ACC112 (cell line): ENCODE data around the gene UBXN11.
A peak's percentile ranks its signal among the peaks of the same experiment; 100 is the strongest.
"Not testable (repeated sequence)": the region's sequence is repeated elsewhere in the genome, so short reads cannot be mapped to it uniquely, and the experiment has no call there.

Source experiments
- H2AFZ ChIP-seq: fragments of 200-600 bp; sonication (generic); one replicate; pipeline ENCODE4 v1.6.0; 2017; ENCODE audit warnings: antibody characterized with exemption, low read length; ENCODE audit not compliant: unreplicated experiment
- H3K27ac ChIP-seq: fragments of 200-600 bp; sonication (generic); 2 replicates; pipeline ENCODE4 v1.5.1; 2014; ENCODE audit warnings: low read depth, mild to moderate bottlenecking, antibody characterized with exemption, low read length, moderate library complexity
- H3K27me3 ChIP-seq: fragments of 200-600 bp; sonication (generic); 2 replicates; pipeline ENCODE4 v1.6.1; 2014; ENCODE audit warnings: mild to moderate bottlenecking, antibody characterized with exemption, low read length, moderate library complexity, mixed read lengths; ENCODE audit not compliant: insufficient read depth
- H3K36me3 ChIP-seq: fragments of 200-600 bp; sonication (generic); 2 replicates; pipeline ENCODE4 v1.6.1; 2016; ENCODE audit warnings: mild to moderate bottlenecking, antibody characterized with exemption, low read length, moderate library complexity, mixed read lengths; ENCODE audit not compliant: insufficient read depth
- H3K4me1 ChIP-seq: fragments of 200-600 bp; sonication (generic); one replicate; pipeline ENCODE4 v1.6.1; 2016; ENCODE audit warnings: low read length, mixed read lengths; ENCODE audit not compliant: insufficient read depth, unreplicated experiment, control insufficient read depth
- H3K4me3 ChIP-seq: fragments of 200-600 bp; sonication (generic); 2 replicates; pipeline ENCODE4 v1.5.1; 2014; ENCODE audit warnings: mild to moderate bottlenecking, low read depth, low read length
- H3K79me2 ChIP-seq: fragments of 200-600 bp; sonication (generic); one replicate; pipeline ENCODE4 v1.6.0; 2016; ENCODE audit warnings: low read length; ENCODE audit not compliant: control insufficient read depth, unreplicated experiment, insufficient read depth

The UBXN11 gene

GRCh38 chr1:26335774-26336476 lies 29.5 kb upstream of the UBXN11 start:
- H3K36me3 ChIP-seq = no peaks in the 10 kb centered on the region
- no peak overlapping the region for H3K27ac ChIP-seq
- peak overlapping the region; percentile 79 for H3K4me3 ChIP-seq
- no peaks in the 10 kb centered on the region for H3K27me3 ChIP-seq
- no peak overlapping the region for H2AFZ ChIP-seq
- H3K4me1 ChIP-seq = peaks cover 9% of the 10 kb centered on the region
- no peaks in the 10 kb centered on the region for H3K79me2 ChIP-seq

- H3K4me1 ChIP-seq, H3K4me3 ChIP-seq, H3K27ac ChIP-seq, H3K79me2 ChIP-seq, H3K36me3 ChIP-seq, H2AFZ ChIP-seq, H3K27me3 ChIP-seq: not testable (repeated sequence)
Observed at GRCh38 chr1:26333312-26333711, 26.9 kb upstream of the UBXN11 start.

GRCh38 chr1:26330276-26330675 lies 23.8 kb upstream of the UBXN11 start:
- H3K4me3 ChIP-seq = no peak overlapping the region
- H3K4me1 ChIP-seq = peaks cover 9% of the 10 kb centered on the region
- H2AFZ ChIP-seq = no peak overlapping the region
- H3K27ac ChIP-seq = no peak overlapping the region
- H3K36me3 ChIP-seq = no peaks in the 10 kb centered on the region
- H3K27me3 ChIP-seq = no peaks in the 10 kb centered on the region
- H3K79me2 ChIP-seq = no peaks in the 10 kb centered on the region

DNA sequence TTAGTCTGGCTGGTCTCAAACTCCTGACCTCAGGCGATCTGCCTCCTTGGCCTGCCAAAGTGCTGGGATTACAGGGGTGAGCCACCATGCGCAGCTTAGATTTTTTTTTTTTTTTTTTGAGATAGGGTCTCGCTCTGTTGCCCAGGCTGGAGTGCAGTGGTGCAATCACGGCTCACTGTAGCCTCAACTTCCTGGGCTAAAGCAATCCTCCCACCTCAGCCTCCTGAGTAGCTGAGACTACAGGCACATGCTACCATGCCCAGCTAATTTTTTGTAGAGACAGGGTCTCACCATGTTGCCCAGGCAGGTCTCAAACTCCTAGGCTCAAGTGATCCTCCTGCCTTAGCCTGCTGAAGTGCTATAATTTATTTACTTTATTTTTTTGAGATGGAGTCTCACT lies 22.9 kb upstream of the UBXN11 start:
- H3K36me3 ChIP-seq, H3K4me1 ChIP-seq, H3K79me2 ChIP-seq, H3K27me3 ChIP-seq, H3K4me3 ChIP-seq, H2AFZ ChIP-seq, H3K27ac ChIP-seq: not testable (repeated sequence)

DNA sequence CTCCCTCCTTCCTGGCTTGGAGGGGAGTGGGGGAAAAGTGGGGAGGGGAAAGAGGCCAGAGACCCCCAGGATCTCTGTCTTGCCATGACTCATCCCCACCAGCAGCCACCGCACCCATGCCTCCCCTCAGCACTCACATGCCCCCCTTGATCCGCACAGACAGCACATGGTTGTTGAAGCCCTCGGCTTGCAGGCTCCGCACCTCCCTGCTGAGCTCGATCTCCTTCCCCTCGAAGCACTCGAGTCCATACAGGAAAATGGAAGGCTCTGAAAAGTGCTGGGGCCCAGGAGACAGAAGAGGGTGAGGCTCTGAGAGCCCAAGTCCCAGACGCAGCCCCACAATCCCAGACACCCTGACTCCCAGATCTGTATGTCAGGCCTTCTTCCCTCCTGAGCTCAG lies 22.2 kb upstream of the UBXN11 start:
- Histone ChIP-seq H2AFZ (no peak overlapping the region), H3K79me2 (no peaks in the 10 kb centered on the region), H3K27ac (no peak overlapping the region), H3K4me3 (no peak overlapping the region), H3K27me3 (no peaks in the 10 kb centered on the region), H3K4me1 (peaks cover 9% of the 10 kb centered on the region), H3K36me3 (no peaks in the 10 kb centered on the region)

- Histone ChIP-seq H3K27me3 (no peaks in the 10 kb centered on the region), H3K79me2 (no peaks in the 10 kb centered on the region), H3K36me3 (no peaks in the 10 kb centered on the region), H2AFZ (no peak overlapping the region), H3K4me1 (peaks cover 9% of the 10 kb centered on the region), H3K4me3 (no peak overlapping the region), H3K27ac (no peak overlapping the region)
Observed at GRCh38 chr1:26327956-26328362, 21.5 kb upstream of the UBXN11 start.

DNA sequence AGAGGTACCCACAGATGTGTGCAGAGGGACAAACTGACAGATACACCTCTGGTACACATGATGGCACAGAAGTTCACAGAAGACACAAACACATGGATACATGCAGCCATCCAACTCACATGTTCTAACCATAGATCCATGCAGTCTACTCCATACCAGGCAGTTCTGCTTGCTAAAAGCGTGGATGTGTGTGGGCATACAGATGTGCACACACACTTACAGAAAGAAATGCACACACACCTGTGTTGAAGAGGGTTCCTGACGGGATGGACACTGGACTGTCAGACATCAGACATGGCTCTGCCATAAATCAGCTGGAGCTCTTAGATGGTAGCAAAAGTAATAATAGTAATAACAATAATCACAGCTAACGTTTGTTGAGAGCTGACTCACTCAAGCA lies 18.1 kb upstream of the UBXN11 start:
- peaks cover 6% of the 10 kb centered on the region for H3K4me1 ChIP-seq
- H2AFZ ChIP-seq = no peak overlapping the region
- H3K4me3 ChIP-seq = no peak overlapping the region
- H3K27me3 ChIP-seq = no peaks in the 10 kb centered on the region
- no peak overlapping the region for H3K27ac ChIP-seq
- H3K36me3 ChIP-seq = no peaks in the 10 kb centered on the region
- no peaks in the 10 kb centered on the region for H3K79me2 ChIP-seq

DNA sequence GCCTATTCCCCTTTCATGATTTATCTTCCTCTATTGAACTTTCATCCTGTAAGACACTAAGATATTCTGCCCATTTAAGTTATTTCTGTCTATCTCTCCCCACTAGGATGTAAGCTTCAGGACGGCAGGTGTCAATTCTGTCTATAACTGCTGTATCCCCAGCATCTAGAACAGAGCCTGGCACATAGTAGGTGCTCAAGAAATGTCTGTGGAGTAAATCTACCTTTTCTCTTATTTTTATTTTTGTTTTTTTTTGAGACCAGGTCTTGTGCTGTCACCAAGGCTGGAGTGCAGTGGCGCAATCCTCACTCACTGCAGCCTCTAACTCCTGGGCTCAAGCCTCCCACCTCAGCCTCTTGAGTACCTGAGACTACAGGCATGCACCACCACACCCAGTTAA lies 16.9 kb upstream of the UBXN11 start:
- no peaks in the 10 kb centered on the region for H3K79me2 ChIP-seq

DNA sequence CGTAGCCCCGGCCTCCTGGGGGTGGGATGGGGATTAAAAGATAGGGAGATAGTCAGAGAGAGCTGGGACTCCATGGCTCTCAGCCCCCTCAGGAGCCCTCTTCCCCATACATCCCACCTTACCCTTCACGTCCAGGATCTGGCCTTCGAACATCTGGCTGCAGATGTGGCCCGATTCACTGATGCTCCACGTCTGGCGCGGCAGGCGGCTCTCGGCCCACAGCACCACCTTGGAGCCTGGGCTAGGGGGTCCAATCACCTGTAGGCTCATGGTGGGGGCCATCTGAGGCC lies 15.6 kb upstream of the UBXN11 start:
- Histone ChIP-seq H3K4me3 (no peak overlapping the region), H3K79me2 (no peaks in the 10 kb centered on the region), H3K36me3 (no peaks in the 10 kb centered on the region), H3K27me3 (no peaks in the 10 kb centered on the region), H3K4me1 (peaks cover 6% of the 10 kb centered on the region), H3K27ac (no peak overlapping the region), H2AFZ (no peak overlapping the region)

More for the DNA sequence above, 16.9 kb upstream of the UBXN11 start:
- Histone ChIP-seq H2AFZ (no peak overlapping the region), H3K27ac (no peak overlapping the region), H3K4me1 (peaks cover 6% of the 10 kb centered on the region), H3K4me3 (no peak overlapping the region), H3K36me3 (no peaks in the 10 kb centered on the region), H3K27me3 (no peaks in the 10 kb centered on the region)

- H3K4me1 ChIP-seq = peaks cover 6% of the 10 kb centered on the region
- no peaks in the 10 kb centered on the region for H3K27me3 ChIP-seq
- no peaks in the 10 kb centered on the region for H3K79me2 ChIP-seq
- H3K27ac ChIP-seq = no peak overlapping the region
- no peaks in the 10 kb centered on the region for H3K36me3 ChIP-seq
- H2AFZ ChIP-seq = peak overlapping the region; percentile 70
- no peak overlapping the region for H3K4me3 ChIP-seq
Observed at GRCh38 chr1:26321315-26322041, 15.0 kb upstream of the UBXN11 start.

GRCh38 chr1:26320896-26321295 lies 14.5 kb upstream of the UBXN11 start:
- no peaks in the 10 kb centered on the region for H3K79me2 ChIP-seq
- H3K4me1 ChIP-seq = peaks cover 6% of the 10 kb centered on the region
- H2AFZ ChIP-seq = peak overlapping the region; percentile 70
- H3K4me3 ChIP-seq = no peak overlapping the region
- no peaks in the 10 kb centered on the region for H3K27me3 ChIP-seq
- H3K36me3 ChIP-seq = no peaks in the 10 kb centered on the region
- H3K27ac ChIP-seq = no peak overlapping the region
